ENCODE results near the gene CTTNBP2. TPM values are rescaled to one million over a fixed set of nuclear protein-coding genes. Genes with fewer than 3 reads are reported as not detected.
"Not testable (repeated sequence)": the region's sequence is repeated elsewhere in the genome, so short reads cannot be mapped to it uniquely, and the experiment has no call there.

The CTTNBP2 gene
- total RNA-seq, 1 donor, result 11.9 TPM

DNA sequence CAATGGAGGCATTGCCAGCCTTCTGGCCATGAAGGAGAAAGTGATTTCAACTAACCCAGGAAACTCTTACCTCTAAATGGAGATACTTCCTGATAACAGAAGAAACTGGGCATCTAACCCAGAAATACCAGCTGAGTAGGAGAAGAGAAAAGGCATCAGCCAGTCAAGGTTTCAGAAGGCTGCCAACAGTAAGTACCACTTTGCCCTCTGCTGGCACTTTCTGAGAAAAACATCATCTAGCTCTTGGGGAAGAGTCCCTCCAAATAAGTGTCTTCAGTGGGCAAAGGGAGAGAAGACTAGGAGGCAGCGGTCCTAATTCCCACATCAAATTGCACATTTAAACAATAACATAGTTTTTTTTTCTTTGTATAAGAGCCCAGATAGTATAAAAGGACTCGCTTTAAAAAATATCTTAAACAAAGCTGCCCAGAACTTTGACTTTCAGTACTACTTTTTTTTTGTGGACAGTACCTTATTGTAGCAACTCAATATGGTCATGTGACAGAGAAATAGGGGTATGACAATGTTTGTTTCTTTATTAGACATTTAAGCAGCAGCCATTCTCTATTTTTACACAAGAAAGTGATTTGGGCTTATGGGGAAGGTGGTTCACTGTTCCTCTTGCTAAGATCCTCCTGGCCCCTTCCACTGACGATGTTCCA, 157.3 kb downstream of the CTTNBP2 start:
- no peak overlapping the region for H3K4me3 ChIP-seq (ENCODE audit: low read depth, low read length)
- DNase-seq (ENCODE audit: low read depth), result peak; percentile 77
- TF ChIP-seq, protein P1, sequence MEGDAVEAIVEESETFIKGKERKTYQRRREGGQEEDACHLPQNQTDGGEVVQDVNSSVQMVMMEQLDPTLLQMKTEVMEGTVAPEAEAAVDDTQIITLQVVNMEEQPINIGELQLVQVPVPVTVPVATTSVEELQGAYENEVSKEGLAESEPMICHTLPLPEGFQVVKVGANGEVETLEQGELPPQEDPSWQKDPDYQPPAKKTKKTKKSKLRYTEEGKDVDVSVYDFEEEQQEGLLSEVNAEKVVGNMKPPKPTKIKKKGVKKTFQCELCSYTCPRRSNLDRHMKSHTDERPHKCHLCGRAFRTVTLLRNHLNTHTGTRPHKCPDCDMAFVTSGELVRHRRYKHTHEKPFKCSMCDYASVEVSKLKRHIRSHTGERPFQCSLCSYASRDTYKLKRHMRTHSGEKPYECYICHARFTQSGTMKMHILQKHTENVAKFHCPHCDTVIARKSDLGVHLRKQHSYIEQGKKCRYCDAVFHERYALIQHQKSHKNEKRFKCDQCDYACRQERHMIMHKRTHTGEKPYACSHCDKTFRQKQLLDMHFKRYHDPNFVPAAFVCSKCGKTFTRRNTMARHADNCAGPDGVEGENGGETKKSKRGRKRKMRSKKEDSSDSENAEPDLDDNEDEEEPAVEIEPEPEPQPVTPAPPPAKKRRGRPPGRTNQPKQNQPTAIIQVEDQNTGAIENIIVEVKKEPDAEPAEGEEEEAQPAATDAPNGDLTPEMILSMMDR (IDR thresholded peaks at IDR 0.05; ENCODE audit: insufficient read depth, low read length), result peak; percentile 67

DNA sequence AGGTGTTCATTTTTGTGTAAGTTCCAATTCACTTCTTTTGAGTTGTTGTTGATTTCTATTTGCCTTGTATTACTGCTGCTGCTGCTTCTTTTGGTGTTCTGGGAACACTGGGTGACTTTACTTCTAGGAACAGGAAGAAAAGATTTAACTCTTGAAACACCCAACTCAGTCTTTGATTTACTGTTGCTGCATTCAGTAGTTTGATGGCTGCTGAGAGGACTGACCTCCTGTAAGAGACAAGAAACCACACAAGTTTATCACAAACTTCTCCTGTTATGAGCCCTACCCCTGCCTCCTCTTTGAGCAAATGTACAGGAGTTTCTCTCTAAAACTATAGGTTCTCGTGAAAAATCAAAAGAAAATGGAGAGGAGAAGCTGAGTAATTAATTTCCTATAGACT, 161.7 kb downstream of the CTTNBP2 start:
- TF ChIP-seq, protein P1 (IDR thresholded peaks at IDR 0.05; ENCODE audit: insufficient read depth, low read length), result no peak
- no peak for DNase-seq (ENCODE audit: low read depth)
- H3K4me3 ChIP-seq (ENCODE audit: low read depth, low read length), result no peak overlapping the region

DNA sequence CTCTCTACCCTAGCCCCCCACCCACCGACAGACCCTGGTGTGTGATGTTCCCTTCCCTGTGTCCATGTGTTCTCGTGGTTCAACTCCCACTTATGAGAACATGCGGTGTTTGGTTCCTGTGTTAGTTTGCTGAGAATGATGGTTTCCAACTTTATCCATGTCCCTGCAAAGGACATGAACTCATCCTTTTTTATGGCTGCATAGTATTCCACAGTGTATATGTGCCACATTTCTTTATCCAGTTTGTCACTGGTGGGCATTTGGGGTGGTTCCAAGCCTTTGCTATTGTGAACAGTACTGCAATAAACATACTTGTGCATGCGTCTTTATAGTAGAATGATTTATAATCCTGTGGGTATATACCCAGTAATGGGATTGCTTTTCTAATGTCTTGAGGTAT, 165.1 kb downstream of the CTTNBP2 start:
- H3K4me3 ChIP-seq (ENCODE audit: low read depth, low read length); DNase-seq (ENCODE audit: low read depth): not testable (repeated sequence)

GRCh38 chr7:117707080-117707479, 166.2 kb downstream of the CTTNBP2 start:
- DNase-seq (ENCODE audit: low read depth), result no peak
- H3K4me3 ChIP-seq (ENCODE audit: low read depth, low read length), result no peak overlapping the region
- TF ChIP-seq, protein P1 (IDR thresholded peaks at IDR 0.05; ENCODE audit: insufficient read depth, low read length), result no peak

DNA sequence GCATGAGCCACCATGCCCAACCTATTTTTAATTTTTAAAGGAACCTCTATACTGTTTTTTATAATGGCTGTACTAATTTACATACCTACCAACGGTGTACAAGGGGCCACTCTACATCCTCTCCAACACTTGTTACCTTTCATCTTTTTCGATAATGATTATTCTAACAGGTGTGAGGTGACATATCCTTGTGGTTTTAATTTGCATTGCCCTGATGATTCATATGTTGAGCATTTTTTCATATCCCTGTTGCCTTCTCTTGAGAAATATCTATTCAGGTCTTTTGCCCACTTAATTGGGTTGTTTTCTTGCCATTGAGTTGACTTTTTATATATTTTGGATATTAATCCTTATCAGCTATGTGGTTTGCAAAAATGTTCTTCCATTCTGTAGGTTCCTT, 167.0 kb downstream of the CTTNBP2 start:
- DNase-seq (ENCODE audit: low read depth), result no peak
- H3K4me3 ChIP-seq (ENCODE audit: low read depth, low read length), result no peak overlapping the region
- TF ChIP-seq, protein P1 (IDR thresholded peaks at IDR 0.05; ENCODE audit: insufficient read depth, low read length), result no peak

DNA sequence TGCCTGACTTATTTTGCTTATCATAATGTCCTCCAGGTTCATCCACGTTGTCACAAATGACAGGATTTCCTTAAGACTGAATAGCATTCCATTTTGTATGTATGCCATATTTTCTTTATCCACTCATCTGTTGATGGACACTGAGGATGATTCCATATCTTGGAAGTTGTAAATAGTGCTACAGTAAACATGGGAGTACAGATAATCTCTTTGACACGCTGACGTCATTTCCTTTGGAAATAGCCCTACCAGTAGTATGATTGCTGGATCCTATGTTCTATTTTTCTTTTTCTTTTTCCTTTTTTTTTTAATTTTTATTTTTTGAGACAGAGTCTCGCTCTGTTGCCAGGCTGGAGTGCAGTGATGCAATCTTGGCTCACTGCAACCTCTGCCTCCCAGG, 167.6 kb downstream of the CTTNBP2 start:
- no peak overlapping the region for H3K4me3 ChIP-seq (ENCODE audit: low read depth, low read length)
- TF ChIP-seq, protein P1 (IDR thresholded peaks at IDR 0.05; ENCODE audit: insufficient read depth, low read length), result no peak
- no peak for DNase-seq (ENCODE audit: low read depth)

- no peak for DNase-seq (ENCODE audit: low read depth)
- TF ChIP-seq, protein P1 (IDR thresholded peaks at IDR 0.05; ENCODE audit: insufficient read depth, low read length), result no peak
- no peak overlapping the region for H3K4me3 ChIP-seq (ENCODE audit: low read depth, low read length)
These were observed 169.2 kb downstream of the CTTNBP2 start for GRCh38 chr7:117704063-117704462.

Measured in fibroblast of the aortic adventitia (primary cell).